ENCODE results near the gene SEC23A.
"Not testable (repeated sequence)": the region's sequence is repeated elsewhere in the genome, so short reads cannot be mapped to it uniquely, and the experiment has no call there.

Gene SEC23A

DNA sequence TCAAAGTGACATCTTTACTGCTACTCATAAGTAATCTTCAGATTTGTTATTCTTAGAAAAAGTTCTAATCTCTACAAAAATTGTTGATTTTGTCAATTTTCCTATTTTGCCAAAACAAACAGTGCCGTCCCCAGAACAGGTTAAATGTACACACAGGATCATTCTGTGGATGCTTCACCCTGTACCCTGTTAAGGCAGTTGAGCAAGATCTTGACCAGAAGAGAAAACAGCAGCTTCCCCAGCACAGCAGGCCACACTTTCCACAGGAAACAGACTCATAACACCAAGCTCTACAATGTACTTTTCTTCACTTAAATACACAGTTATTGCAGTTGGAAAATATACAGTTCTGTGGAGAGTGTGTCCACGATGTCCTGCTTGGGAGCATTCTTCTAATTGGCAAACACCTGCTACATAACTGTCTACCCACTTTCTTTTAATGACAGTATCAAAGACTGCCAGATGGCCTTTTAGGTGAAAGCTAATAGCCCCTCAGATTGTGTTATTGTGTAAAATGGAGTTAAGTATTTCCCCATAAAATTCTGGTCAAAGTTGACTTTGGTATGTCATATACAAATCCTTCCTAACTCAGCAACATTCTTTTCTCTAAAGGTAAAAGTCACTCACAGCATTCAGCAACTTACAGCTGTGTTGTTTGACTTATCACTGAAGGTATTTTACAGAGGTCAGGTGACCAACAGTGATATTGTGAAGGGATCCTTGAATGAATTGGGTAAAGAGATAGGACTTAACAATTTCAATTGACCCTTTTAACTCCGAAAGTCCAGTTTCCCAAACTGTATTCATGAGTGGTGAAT lies 77.0 kb downstream of the SEC23A start:
- no peaks in the 10 kb centered on the region for H3K9me3 ChIP-seq (ENCODE audit: insufficient read depth, low read length)
- no peak overlapping the region for H3K27ac ChIP-seq (ENCODE audit: low read length)
- H2AFZ ChIP-seq (ENCODE audit: low read depth, low read length): no peak overlapping the region
- no peaks in the 10 kb centered on the region for H4K20me1 ChIP-seq (ENCODE audit: insufficient read depth, low read length)
- H3K4me2 ChIP-seq (ENCODE audit: low read length): no peak overlapping the region
- no peak for TF ChIP-seq CTCF (IDR thresholded peaks at IDR 0.05; ENCODE audit: low read depth, low read length)
- TF ChIP-seq EZH2phosphoT487 (IDR thresholded peaks at IDR 0.05; ENCODE audit: low read depth): no peak
- H3K4me1 ChIP-seq (ENCODE audit: low read length): no peaks in the 10 kb centered on the region
- no peaks in the 10 kb centered on the region for H3K27me3 ChIP-seq (ENCODE audit: low read depth, low read length)
- no peak overlapping the region for H3K9ac ChIP-seq (ENCODE audit: low read length)
- H3K36me3 ChIP-seq (replicated peaks; ENCODE audit: low read depth, low read length): peaks cover 9% of the 10 kb centered on the region
- H3K79me2 ChIP-seq (ENCODE audit: low read length): no peaks in the 10 kb centered on the region
- no peak overlapping the region for H3K4me3 ChIP-seq (ENCODE audit: low read length)

- Histone ChIP-seq H3K27me3 (ENCODE audit: low read depth, low read length) (no peaks in the 10 kb centered on the region), H3K9me3 (ENCODE audit: insufficient read depth, low read length) (no peaks in the 10 kb centered on the region), H3K4me3 (ENCODE audit: low read length) (no peak overlapping the region), H3K4me2 (ENCODE audit: low read length) (no peak overlapping the region), H3K9ac (ENCODE audit: low read length) (no peak overlapping the region), H4K20me1 (ENCODE audit: insufficient read depth, low read length) (no peaks in the 10 kb centered on the region), H3K36me3 (replicated peaks; ENCODE audit: low read depth, low read length) (peaks cover 6% of the 10 kb centered on the region), H3K27ac (ENCODE audit: low read length) (no peak overlapping the region), H2AFZ (ENCODE audit: low read depth, low read length) (no peak overlapping the region), H3K79me2 (ENCODE audit: low read length) (no peaks in the 10 kb centered on the region), H3K4me1 (ENCODE audit: low read length) (no peaks in the 10 kb centered on the region)
- TF ChIP-seq EZH2phosphoT487 (IDR thresholded peaks at IDR 0.05; ENCODE audit: low read depth): no peak
- no peak for TF ChIP-seq CTCF (IDR thresholded peaks at IDR 0.05; ENCODE audit: low read depth, low read length)
Observed at GRCh38 chr14:39025250-39025809, 77.7 kb downstream of the SEC23A start.

- Histone ChIP-seq H2AFZ (ENCODE audit: low read depth, low read length) (no peak overlapping the region), H3K27ac (ENCODE audit: low read length) (no peak overlapping the region), H3K79me2 (ENCODE audit: low read length) (no peaks in the 10 kb centered on the region), H3K9me3 (ENCODE audit: insufficient read depth, low read length) (no peaks in the 10 kb centered on the region), H3K9ac (ENCODE audit: low read length) (no peak overlapping the region), H3K4me2 (ENCODE audit: low read length) (no peak overlapping the region), H3K27me3 (ENCODE audit: low read depth, low read length) (no peaks in the 10 kb centered on the region), H3K4me3 (ENCODE audit: low read length) (no peak overlapping the region), H4K20me1 (ENCODE audit: insufficient read depth, low read length) (no peaks in the 10 kb centered on the region), H3K36me3 (replicated peaks; ENCODE audit: low read depth, low read length) (peaks cover 3% of the 10 kb centered on the region), H3K4me1 (ENCODE audit: low read length) (no peaks in the 10 kb centered on the region)
- TF ChIP-seq EZH2phosphoT487 (IDR thresholded peaks at IDR 0.05; ENCODE audit: low read depth) (no peak), CTCF (IDR thresholded peaks at IDR 0.05; ENCODE audit: low read depth, low read length) (no peak)
Observed at GRCh38 chr14:39023939-39024871, 78.8 kb downstream of the SEC23A start.

DNA sequence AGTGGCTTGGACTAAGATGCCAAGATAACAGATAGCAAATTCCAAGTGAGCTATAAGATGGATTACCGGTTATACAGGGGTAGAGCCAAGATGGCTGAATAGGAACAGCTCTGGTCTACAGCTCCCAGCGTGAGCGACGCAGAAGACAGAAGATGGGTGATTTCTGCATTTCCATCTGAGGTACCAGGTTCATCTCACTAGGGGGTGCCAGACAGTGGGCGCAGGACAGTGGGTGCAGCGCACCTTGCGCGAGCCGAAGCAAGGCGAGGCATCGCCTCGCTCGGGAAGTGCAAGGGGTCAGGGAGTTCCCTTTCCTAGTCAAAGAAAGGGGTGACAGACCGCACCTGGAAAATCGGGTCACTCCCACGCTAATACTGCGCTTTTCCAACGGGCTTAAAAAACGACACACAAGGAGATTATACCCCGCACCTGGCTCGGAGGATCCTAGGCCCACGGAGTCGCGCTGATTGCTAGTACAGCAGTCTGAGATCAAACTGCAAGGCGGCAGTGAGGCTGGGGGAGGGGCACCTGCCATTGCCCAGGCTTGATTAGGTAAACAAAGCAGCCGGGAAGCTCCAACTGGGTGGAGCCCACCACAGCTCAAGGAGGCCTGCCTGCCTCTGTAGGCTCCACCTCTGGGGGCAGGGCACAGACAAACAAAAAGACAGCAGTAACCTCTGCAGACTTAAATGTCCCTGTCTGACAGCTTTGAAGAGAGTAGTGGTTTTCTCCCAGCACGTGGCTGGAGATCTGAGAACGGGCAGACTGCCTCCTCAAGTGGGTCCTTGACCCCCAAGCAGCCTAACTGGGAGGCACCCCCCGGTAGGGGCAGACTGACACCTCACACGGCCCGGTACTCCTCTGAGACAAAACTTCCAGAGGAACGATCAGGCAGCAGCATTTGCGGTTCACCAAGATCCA lies 85.7 kb downstream of the SEC23A start:
- H2AFZ ChIP-seq (ENCODE audit: low read depth, low read length); H3K4me2 ChIP-seq (ENCODE audit: low read length); H3K36me3 ChIP-seq (replicated peaks; ENCODE audit: low read depth, low read length); H3K79me2 ChIP-seq (ENCODE audit: low read length); H3K27ac ChIP-seq (ENCODE audit: low read length); H3K4me3 ChIP-seq (ENCODE audit: low read length); H3K27me3 ChIP-seq (ENCODE audit: low read depth, low read length); H4K20me1 ChIP-seq (ENCODE audit: insufficient read depth, low read length); H3K9ac ChIP-seq (ENCODE audit: low read length); H3K9me3 ChIP-seq (ENCODE audit: insufficient read depth, low read length); H3K4me1 ChIP-seq (ENCODE audit: low read length): not testable (repeated sequence)
